ENCODE data around the gene CCDC28A.

CCDC28A gene

GRCh38 chr6:138795809-138796603, 22.4 kb downstream of the CCDC28A start, which contains the start of gene ECT2L:
Gene ECT2L (plus strand): TSS chr6:138796087. CDS start chr6:138813275, 17,188 bp downstream.
- no peak for DNase-seq (ENCODE audit: low read depth)

DNA sequence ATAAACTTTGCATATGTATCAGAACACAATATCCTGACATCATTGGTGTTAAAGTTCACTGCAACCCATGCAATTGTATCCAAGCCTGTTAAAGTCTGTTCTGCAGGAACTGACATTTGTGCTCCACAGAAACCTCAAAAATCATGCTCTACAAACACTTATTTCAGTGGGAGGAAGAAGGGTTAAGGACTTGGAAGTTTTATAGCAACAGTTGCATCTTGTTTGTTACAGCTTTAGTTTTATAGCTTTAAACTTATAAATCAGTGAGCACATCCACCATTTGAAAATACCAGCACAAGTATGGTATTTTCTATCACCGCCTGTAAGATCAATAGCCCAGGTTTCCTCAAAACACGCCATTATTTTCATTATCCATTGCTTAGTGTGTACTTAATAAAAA, 23.2 kb downstream of the CCDC28A start:
- DNase-seq (ENCODE audit: low read depth) = no peak

GRCh38 chr6:138797806-138798446, 24.4 kb downstream of the CCDC28A start:
- no peak for DNase-seq (ENCODE audit: low read depth)

- no peak for DNase-seq (ENCODE audit: low read depth)
Observed at GRCh38 chr6:138800377-138801150, 27.0 kb downstream of the CCDC28A start.

DNA sequence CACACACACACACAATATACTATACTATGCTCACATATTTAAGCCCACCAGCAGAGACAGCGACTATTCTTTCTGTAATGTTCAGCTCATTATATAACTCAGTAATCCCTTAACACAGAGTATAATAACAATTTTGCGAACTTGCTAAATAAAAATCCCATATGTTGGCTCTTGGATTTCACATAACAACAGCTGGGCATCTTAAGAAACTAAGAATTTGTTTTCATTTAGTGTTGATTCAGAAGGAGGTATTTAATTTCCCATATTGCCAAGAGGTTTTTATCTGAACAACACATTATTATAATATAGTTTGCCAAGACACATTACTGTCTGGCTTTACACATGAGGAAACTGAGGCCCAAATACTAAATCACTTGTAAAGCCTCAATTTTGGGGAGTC, 29.8 kb downstream of the CCDC28A start:
- DNase-seq (ENCODE audit: low read depth) = no peak

DNA sequence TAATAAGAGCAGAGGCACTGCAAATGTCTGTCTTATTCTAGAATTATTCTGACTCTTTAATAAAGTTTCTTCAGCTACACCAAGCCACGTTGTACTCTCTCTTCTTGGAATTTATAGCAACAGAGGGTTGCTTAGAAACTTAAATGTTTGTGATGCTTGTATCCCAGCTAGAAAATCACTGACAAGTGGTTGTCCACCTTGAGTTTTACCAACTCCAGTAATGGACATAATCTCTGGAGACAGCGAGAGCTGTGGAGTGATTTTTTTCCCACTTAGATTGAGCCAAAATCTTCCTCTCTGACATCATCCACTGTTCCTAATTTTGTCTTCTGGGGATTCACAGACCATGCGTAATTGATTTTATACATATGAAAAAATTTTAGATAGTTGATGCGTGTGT, 30.3 kb downstream of the CCDC28A start:
- no peak for DNase-seq (ENCODE audit: low read depth)

- no peak for DNase-seq (ENCODE audit: low read depth)
Observed at GRCh38 chr6:138805016-138805765, 31.6 kb downstream of the CCDC28A start.

- DNase-seq (ENCODE audit: low read depth) = no peak
Observed at GRCh38 chr6:138806889-138807288, 33.3 kb downstream of the CCDC28A start.

- DNase-seq (ENCODE audit: low read depth) = no peak
Observed at GRCh38 chr6:138809677-138810076, 36.1 kb downstream of the CCDC28A start.

DNA sequence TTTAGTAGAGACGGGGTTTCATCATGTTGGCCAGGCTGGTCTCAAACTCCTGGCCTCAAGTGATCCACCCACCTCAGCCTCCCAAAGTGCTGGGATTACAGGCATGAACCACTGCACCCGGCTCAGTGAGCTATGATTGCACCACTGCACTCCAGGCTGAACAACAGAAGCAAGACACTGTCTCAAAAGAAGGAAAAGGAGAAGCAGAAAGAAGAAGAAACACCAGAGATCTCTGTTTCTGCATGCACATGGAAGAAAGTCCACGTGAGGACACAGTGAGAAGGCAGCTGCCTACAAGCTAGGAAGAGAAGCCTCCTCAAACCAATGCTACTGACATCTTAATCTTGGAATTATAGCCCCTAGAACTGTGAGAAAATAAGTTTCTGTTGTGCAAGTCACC, 38.3 kb downstream of the CCDC28A start:
- DNase-seq (ENCODE audit: low read depth) = no peak

- no peak for DNase-seq (ENCODE audit: low read depth)
Observed at GRCh38 chr6:138814179-138814834, 40.7 kb downstream of the CCDC28A start.

DNA sequence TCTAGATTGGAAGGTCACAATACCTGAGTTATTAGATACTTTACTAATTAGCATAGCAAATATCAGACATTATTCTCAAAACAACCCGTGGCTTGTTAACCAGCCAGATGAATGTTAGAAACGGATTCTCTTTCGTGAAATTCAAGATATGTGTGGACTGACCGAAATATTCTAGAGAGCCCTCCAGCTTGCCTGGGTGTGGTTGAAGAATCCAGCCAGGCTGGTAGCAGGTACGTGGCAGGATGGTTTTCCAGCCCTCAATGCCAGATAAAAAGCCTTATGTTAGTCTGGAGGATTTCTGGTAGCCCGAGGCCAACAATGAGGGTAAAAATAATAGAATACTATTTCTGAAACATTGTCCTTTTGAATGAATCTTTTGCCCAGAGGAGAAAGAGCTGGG, 41.7 kb downstream of the CCDC28A start:
- DNase-seq (ENCODE audit: low read depth) = no peak

DNA sequence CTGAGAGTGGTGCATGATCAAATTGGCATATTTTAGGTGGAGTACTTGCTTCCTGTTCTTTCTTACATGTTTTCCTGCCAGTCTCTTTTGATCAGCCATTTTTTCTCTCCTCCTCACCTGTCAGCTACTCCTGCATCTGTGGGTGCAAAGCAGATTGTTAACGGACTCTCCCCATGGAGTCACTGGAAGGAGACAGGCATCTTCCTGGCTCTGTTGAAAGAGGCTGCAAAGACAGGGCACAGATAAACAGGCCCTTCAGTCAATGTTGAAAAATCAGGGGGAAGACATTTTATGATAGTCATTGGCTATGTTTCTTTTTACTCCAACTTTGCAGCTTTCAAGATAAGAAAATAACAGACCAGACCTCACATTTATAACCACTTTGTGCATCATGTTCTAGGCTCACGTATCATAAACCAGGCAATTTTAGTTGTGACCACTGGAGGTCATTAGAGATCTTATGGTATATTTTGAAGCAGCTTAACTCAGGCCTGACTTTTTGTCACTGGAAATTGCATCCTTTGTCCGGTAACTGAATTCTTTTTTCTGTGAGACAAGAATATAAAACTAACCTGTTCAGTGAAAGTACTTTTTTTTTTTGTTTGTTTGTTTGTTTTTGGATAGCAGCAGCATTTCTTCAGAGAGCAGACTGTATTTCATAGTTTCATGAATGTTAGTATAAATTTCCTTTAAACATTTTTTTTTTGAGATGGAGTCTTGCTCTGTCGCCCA, 42.4 kb downstream of the CCDC28A start:
- no peak for DNase-seq (ENCODE audit: low read depth)

DNA sequence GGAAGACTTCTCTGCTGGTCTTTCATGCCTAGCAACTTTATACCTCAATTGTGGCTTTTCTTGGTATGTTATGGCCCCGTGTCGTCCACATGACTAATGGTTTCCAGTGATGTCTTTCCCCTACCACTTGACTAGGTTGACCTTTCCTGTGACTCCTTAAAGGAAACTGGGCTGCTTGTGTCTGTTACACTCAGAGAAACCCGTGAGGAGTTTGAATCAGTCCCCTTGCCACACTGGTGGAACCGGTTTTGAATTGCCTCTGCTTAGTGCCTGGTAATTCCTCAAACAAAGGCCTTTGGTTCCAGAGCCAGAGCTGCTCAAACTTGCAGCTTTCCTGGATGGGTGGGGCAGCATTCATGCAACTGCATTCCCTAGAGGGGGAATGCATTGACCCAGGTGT, 44.2 kb downstream of the CCDC28A start:
- no peak for DNase-seq (ENCODE audit: low read depth)

DNA sequence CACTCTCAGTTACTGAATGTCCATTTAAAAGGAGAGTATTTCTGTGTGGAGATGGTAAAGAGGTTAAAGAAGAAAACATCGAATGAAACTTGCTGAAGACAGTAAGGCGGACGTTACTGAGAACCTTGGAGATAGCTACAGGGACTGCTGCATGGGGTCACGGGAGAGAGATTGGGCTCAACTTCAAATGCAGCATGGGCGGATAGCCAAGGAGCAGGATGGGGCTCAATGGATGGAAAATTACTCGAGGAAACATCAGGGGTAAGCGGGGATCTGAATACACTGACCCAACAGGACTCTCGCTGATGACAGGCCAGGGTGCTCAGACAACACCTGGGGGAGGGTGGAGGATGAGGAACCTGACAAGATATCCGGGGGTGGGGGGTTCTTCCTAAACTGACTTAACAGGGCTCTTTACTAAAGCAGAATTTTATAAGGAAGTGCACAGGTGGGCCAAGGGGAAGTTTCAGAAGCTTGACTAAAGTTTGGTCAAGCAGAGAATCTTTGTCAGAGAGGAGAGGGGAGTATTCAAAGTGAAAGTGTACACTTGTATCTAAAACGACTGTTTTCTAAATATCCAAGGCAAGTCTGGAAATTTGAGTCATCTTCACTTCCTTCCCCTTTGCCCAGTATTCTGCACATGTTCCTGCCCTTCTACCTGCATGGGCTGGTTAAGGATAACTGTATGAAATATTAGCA, 45.1 kb downstream of the CCDC28A start:
- DNase-seq (ENCODE audit: low read depth) = no peak

GRCh38 chr6:138821519-138821918, 48.0 kb downstream of the CCDC28A start:
- no peak for DNase-seq (ENCODE audit: low read depth)

GRCh38 chr6:138824482-138825144, 51.0 kb downstream of the CCDC28A start:
- DNase-seq (ENCODE audit: low read depth) = no peak

GRCh38 chr6:138830248-138830647, 56.7 kb downstream of the CCDC28A start:
- DNase-seq (ENCODE audit: low read depth) = no peak

DNA sequence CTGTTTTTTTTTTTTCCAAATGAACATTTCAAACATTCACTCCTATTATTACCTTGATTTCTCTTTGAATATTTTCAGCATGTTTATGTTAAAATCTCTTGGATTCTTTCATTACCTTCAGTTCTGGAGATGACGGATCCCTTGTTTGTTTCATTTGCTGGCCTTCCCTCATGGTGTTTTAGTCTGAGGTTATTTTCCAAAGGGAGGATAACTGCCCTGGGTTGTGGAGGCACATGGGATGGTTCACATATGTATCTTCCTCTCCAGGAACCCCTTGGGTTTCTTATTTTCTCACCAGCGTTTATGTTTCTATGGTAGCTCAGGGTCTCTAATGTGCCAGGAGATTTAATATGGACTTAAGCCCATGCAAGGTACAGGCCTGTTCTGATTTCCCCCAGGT, 58.6 kb downstream of the CCDC28A start:
- no peak for DNase-seq (ENCODE audit: low read depth)
